SU-DHL-6 (cell line): ENCODE data around the gene ANO7.

ENCODE experiments used
- H2AFZ ChIP-seq: fragments of 200-600 bp; sonication (generic); 2 replicates; pipeline ENCODE4 v1.6.1; 2014; ENCODE audit warnings: low read depth, mild to moderate bottlenecking, moderate library complexity, mixed read lengths, antibody characterized with exemption, low read length; ENCODE audit not compliant: severe bottlenecking
- H3F3A ChIP-seq: fragments of 200-600 bp; shearing (Covaris generic); 2 replicates; pipeline ENCODE4 v1.6.0; 2016; ENCODE audit warnings: antibody characterized with exemption, mild to moderate bottlenecking; ENCODE audit not compliant: insufficient read depth
- H3K27ac ChIP-seq: fragments of 200-600 bp; sonication (generic); 2 replicates; pipeline ENCODE4 v1.5.1; 2016; ENCODE audit warnings: low read depth, mild to moderate bottlenecking, low read length, moderate library complexity, mixed read lengths
- H3K27me3 ChIP-seq: fragments of 200-600 bp; sonication (generic), shearing (Covaris generic); 2 replicates; pipeline ENCODE4 v1.6.0; 2014; ENCODE audit warnings: mild to moderate bottlenecking, low read length
- H3K36me3 ChIP-seq: fragments of 200-600 bp; sonication (generic); 2 replicates; pipeline ENCODE4 v1.6.1; 2014; ENCODE audit warnings: mild to moderate bottlenecking, low read length, mixed read lengths
- H3K4me2 ChIP-seq: fragments of 300-600, 200-600 bp; shearing (Covaris generic), sonication (generic); 2 replicates; pipeline ENCODE4 v1.6.0; 2014; ENCODE audit warnings: low read length, low read depth, mild to moderate bottlenecking; ENCODE audit not compliant: poor library complexity, severe bottlenecking
- H3K4me3 ChIP-seq: fragments of 200-600 bp; sonication (generic); 2 replicates; pipeline ENCODE4 v1.5.1; 2014; ENCODE audit warnings: antibody characterized with exemption, low read length, mild to moderate bottlenecking, mixed read lengths; ENCODE audit not compliant: insufficient read depth, poor library complexity, severe bottlenecking
- H3K79me2 ChIP-seq: fragments of 200-600 bp; sonication (generic); 2 replicates; pipeline ENCODE4 v1.6.1; 2014; ENCODE audit warnings: mild to moderate bottlenecking, low read length, moderate library complexity; ENCODE audit not compliant: insufficient read depth
- H3K9ac ChIP-seq: fragments of 200-600 bp; sonication (generic); 2 replicates; pipeline ENCODE4 v1.7.0; 2014; ENCODE audit warnings: mild to moderate bottlenecking, low read length
- H3K9me2 ChIP-seq: fragments of 200-600 bp; sonication (generic); replicated peaks from 2 replicates; pipeline ENCODE4 v1.6.1; 2014; ENCODE audit warnings: low read length; ENCODE audit not compliant: insufficient read depth
- H3K9me3 ChIP-seq: fragments of 200-600 bp; sonication (generic); 2 replicates; pipeline ENCODE4 v1.6.1; 2014; ENCODE audit warnings: low read length, mixed read lengths; ENCODE audit not compliant: insufficient read depth
- H4K20me1 ChIP-seq: fragments of 200-600 bp; sonication (generic); 2 replicates; pipeline ENCODE4 v1.6.1; 2014; ENCODE audit warnings: low read depth, mild to moderate bottlenecking, antibody characterized with exemption, low read length, moderate library complexity, mixed read lengths
- EZH2phosphoT487 ChIP-seq: fragments of 200-600 bp; sonication (generic), shearing (Covaris generic); conservative IDR thresholded peaks from 2 replicates; pipeline ENCODE4 v1.6.1; 2018; ENCODE audit warnings: mild to moderate bottlenecking, antibody characterized with exemption, low read length, moderate library complexity, mixed read lengths
- TF ChIP-seq, protein P1 (sequence below): fragments of 200-600 bp; sonication (generic); IDR thresholded peaks from one replicate; pipeline ENCODE4 v1.5.1; 2017; ENCODE audit warnings: antibody characterized with exemption, mild to moderate bottlenecking, low read length, moderate library complexity; ENCODE audit not compliant: insufficient read depth, poor library complexity, severe bottlenecking

The ANO7 gene

DNA sequence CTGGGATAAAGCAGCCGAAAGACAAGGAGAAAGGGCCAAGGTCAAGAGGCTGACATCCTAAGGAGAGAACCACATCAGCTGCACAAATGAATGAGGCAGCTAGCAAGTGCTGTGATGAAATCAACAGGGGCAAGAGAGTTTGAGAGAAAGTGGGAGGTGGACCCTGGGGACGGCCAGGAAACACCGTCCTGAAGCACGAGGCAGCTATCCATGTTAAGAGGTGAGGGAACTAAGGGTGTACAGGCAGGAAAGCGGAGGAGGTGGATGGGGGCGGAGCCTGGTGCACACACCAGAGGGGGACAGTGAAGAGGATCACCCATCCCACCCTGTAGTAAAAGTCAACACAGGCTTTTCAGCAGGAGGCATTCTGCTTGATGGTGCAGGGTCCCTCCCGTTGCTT, 74.6 kb downstream of the ANO7 start:
- Histone ChIP-seq H4K20me1 (peaks cover 4% of the 10 kb centered on the region; the same call in 1 of the 2 replicates), H3K9me3 (no peaks in the 10 kb centered on the region)

DNA sequence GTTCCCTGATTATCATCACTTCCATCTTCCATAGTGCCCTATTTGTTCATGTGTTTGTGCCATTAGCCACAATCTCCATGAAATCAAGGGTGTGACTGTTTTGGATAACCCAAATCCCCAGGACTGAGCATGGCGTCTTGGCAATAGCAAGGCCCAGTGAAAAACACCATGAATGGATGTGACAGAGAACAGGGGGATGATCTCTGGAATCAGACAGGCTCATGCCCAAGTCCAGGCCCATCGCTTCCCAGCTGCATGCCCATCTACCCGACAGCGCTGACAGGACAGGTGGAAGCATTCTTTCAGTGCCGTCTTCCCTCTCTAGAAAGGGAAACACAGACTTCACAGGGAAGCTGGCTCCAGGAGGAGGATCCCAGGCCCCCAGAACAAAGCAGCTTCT, 77.0 kb downstream of the ANO7 start:
- Histone ChIP-seq H4K20me1 (peaks cover 4% of the 10 kb centered on the region; the same call in 1 of the 2 replicates), H3K4me2 (no peak overlapping the region), H3K27me3 (no peaks in the 10 kb centered on the region), H3K36me3 (peaks cover 7% of the 10 kb centered on the region), H3K9ac (no peak overlapping the region), H3K79me2 (peaks cover 23% of the 10 kb centered on the region), H3F3A (no peaks in the 10 kb centered on the region), H2AFZ (no peak overlapping the region), H3K9me2 (no peaks in the 10 kb centered on the region), H3K9me3 (no peaks in the 10 kb centered on the region), H3K27ac (no peak overlapping the region), H3K4me3 (no peak overlapping the region)
- TF ChIP-seq, protein P1, sequence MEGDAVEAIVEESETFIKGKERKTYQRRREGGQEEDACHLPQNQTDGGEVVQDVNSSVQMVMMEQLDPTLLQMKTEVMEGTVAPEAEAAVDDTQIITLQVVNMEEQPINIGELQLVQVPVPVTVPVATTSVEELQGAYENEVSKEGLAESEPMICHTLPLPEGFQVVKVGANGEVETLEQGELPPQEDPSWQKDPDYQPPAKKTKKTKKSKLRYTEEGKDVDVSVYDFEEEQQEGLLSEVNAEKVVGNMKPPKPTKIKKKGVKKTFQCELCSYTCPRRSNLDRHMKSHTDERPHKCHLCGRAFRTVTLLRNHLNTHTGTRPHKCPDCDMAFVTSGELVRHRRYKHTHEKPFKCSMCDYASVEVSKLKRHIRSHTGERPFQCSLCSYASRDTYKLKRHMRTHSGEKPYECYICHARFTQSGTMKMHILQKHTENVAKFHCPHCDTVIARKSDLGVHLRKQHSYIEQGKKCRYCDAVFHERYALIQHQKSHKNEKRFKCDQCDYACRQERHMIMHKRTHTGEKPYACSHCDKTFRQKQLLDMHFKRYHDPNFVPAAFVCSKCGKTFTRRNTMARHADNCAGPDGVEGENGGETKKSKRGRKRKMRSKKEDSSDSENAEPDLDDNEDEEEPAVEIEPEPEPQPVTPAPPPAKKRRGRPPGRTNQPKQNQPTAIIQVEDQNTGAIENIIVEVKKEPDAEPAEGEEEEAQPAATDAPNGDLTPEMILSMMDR: no peak
- TF ChIP-seq EZH2phosphoT487: no peak

More for the DNA sequence above, 74.6 kb downstream of the ANO7 start:
- peaks cover 7% of the 10 kb centered on the region for H3K36me3 ChIP-seq
- no peak overlapping the region for H2AFZ ChIP-seq
- H3K9ac ChIP-seq: no peak overlapping the region
- no peak for TF ChIP-seq EZH2phosphoT487
- TF ChIP-seq, protein P1: no peak
- no peaks in the 10 kb centered on the region for H3F3A ChIP-seq
- H3K4me2 ChIP-seq: no peak overlapping the region
- H3K27ac ChIP-seq: no peak overlapping the region
- no peaks in the 10 kb centered on the region for H3K9me2 ChIP-seq
- no peak overlapping the region for H3K4me3 ChIP-seq
- peaks cover 5% of the 10 kb centered on the region; the same call in 1 of the 2 replicates for H3K79me2 ChIP-seq
- no peaks in the 10 kb centered on the region for H3K27me3 ChIP-seq

DNA sequence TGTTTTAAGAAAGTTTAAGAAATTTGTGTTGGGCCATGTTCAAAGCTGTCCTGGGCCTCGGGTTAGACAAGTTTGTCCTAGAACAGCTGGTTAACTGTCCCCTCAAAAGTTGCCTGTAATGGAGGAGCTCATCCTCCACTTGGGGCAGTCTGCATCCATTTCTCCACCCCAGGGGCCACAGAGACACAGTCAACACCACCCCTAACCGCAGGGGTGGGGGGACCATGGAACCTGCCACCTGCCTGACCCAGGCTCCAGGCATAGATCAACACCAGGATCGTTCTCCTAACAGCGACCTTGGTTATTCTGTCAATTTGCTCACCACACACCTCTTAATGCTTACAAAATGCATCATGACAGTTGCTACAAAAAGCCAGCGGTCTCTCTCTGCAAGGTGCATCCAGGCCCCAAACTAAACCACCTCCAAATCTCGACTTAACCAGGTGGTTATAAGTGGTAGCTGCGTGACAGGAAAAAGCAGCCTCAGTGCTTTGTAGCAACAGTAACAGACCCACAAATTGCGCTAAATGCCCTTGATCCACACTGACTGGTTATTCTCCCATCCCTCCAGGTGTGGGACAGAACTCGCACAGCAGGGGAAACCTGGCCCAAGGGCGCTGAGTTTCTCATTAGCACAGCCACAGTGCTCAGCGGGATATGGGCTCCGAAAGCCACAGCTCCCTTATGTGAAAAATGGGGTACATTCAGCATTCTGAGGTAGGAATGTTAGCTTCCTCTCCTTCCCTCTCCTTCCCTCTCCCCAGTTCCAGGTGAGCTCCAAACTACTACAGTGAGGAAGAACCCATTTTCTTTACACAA, 79.0 kb downstream of the ANO7 start:
- Histone ChIP-seq H3K27me3 (no peaks in the 10 kb centered on the region), H3K4me3 (no peak overlapping the region), H3K9me3 (no peaks in the 10 kb centered on the region), H2AFZ (no peak overlapping the region), H3K79me2 (peaks cover 37% of the 10 kb centered on the region), H3K9me2 (no peaks in the 10 kb centered on the region), H3F3A (no peaks in the 10 kb centered on the region), H3K27ac (no peak overlapping the region), H3K4me2 (no peak overlapping the region), H3K36me3 (0 out of 2 replicates have a peak, but pooled peaks cover 4% of the 10 kb centered on the region), H4K20me1 (peaks cover 4% of the 10 kb centered on the region; the same call in 1 of the 2 replicates), H3K9ac (no peak overlapping the region)
- no peak for TF ChIP-seq EZH2phosphoT487
- TF ChIP-seq, protein P1: no peak
